GM21381 (cell line): ENCODE data around the gene TRPV2.
"Not testable (repeated sequence)": the region's sequence is repeated elsewhere in the genome, so short reads cannot be mapped to it uniquely, and the experiment has no call there.

ENCODE experiments used
- ATAC-seq: cut with Tn5 transposase; IDR thresholded peaks from one replicate; pipeline ENCODE4 v1.9.1; 2021; ENCODE audit warnings: mild to moderate bottlenecking, moderate library complexity; ENCODE audit not compliant: unreplicated experiment

Gene TRPV2

GRCh38 chr17:16435925-16436886, 20.8 kb downstream of the TRPV2 start:
- ATAC-seq: no peak

DNA sequence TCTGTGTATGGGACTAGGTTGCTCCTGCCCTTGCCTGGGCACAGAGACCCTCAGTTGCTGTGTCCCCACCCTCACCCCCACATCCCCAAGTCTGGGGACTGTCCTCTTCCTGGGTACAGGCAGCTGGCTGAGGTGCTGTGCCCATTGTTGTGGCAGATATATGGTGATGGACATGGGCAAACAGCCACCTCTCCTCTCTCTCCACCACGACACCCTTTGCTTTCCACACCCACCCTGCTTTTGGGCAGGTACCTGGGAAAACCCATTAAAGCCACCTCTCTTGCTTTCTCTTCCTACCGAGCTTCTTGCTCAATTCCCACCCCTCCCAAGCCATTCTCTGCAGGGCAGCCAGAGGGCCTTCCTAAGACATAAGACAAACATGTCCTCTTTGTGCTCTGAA, 21.7 kb downstream of the TRPV2 start:
- no peak for ATAC-seq

- ATAC-seq: no peak
Observed at GRCh38 chr17:16438173-16438556, 22.8 kb downstream of the TRPV2 start.

DNA sequence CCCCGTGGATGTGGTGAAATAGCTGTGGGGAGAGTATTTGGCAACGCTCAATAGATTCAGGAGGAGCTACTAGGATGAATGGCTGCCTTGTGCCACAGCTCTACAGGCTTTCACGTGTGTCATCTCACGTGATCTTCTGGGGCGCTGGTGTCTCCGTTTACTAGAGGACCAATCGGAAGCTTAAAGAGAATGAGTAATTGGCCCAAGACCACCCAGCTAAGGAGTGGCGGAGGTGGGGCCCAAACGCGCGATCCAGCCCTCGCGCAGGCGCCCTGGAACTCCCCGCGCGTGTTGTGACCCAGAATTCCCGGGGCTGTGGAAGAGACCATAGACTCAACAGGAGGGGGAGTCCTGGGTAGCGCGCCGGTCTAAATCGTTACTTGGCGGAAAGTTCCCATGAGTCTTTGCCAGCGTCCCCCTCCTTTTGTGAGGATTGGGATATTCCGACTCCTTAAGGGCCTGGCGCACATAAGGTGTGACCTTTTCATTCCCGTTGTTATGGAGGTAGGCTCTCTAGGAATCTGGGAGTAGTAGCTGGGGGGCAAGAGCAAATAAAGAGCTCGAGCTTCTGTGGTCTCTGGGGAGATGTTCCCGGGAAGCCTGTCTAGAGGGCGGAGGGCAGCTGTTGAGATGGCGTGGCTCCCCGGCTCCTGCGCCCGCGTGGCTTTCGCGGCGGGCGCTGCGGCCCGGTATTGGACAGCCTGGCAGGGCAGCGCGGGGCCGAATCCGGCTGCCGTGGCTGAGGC, 23.4 kb downstream of the TRPV2 start:
- peak; percentile 74 for ATAC-seq

- peak; percentile 6 for ATAC-seq
Observed at GRCh38 chr17:16439303-16439791, 24.0 kb downstream of the TRPV2 start.

DNA sequence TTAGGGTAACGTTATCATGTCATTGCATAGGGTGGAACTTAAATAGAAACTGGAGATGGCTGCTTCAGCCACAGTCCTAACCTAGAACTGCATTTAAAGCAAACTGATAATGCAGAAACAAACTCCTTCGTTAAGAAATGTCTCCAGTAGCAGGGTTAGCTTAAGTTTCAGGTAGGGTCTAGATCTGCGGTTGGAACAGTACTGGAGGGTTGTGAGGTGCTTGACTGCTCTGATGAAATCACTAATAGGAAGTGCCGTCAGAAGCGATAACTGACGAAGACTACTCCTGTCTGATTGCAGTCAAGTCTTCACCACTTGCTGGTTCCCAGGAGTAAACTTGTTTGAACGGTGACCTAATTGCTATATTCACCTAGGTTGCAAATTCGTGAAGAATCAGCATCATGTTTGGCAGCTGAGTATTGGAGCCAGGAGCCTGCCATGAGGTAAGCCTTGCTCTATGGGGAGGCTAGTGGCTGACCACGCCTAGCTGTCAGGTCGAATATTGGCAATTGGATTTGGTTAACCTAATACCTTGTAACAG, 24.5 kb downstream of the TRPV2 start:
- no peak for ATAC-seq

- ATAC-seq: not testable (repeated sequence)
Observed at GRCh38 chr17:16440354-16440753, 25.0 kb downstream of the TRPV2 start.

DNA sequence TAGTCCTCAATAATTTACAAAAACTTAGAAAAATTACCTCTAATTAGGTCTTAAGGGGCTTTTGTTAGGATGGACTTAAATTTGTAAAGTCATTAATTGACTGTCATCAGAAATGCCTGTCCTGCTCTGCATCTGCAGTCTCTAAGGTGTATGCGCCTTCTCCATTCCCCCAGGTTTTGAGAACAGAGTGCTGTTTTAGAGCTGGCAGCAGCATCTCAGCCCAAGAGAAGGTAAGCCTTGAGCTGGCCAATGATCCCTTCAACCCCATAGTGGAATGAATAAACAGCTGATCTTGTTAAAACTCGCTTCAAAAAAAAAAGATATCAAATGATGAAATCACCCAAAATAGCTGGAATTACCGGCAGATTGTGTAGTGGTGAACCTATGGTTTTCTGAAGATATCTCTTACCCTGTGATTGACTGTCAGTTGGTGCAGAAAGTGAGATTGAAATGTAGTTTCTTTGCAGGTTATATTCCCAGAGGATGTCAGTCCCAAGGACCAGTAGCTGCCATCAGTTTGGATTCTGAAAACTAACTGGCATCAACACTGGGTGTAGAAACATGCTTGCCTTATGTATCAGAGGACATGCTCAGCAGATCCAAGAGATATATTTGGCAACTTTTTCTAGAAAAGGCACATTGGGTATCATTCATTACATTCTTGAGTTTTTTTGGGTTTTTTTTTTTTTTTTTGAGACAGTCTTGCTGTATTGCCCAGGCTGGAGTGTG, 25.7 kb downstream of the TRPV2 start:
- ATAC-seq: no peak

DNA sequence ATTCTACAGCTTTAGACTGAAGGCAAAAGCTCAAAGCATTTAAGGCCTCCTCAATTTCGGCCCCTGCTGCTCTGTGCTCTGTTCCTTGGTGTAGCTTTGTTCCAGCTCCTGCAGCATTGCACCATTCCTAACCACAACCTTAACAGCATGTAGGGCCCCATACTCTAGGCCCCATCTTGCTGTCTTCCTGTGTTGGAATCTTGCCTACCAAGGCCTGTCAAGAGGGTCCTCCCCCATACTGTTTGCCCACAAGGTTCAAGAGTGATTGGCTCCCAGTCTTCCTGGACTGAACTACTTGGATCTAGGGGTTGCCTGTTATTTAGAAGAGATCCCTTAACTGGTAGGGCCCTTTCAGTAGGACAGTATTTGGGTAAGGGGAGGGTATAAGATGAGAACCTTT, 26.8 kb downstream of the TRPV2 start:
- no peak for ATAC-seq

GRCh38 chr17:16442594-16443510, 27.5 kb downstream of the TRPV2 start:
- no peak for ATAC-seq

- ATAC-seq: no peak
Observed at GRCh38 chr17:16443511-16444257, 28.3 kb downstream of the TRPV2 start.

- no peak for ATAC-seq
Observed at GRCh38 chr17:16444258-16444886, 29.0 kb downstream of the TRPV2 start.

- ATAC-seq: no peak
Observed at GRCh38 chr17:16446338-16446983, 31.1 kb downstream of the TRPV2 start.

DNA sequence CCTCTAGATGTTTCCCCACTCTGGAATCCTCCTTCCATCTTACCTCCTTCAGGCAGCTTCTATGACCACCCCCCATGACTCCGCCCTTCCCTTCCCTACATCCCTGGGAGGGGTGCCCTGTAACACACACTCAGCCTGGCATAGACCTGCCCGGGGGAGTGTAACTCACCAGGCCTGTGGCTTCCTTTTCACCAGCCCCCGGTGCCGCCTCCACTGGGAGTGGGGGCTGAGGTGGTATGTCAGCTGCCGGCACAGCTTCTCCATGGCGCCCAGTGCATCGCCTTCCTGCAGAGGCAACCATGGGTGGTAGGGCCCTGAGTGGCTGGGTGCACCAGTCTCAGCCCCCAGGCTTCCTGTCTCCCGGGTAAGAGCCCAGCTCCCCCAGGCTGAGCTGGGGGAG, 32.3 kb downstream of the TRPV2 start:
- no peak for ATAC-seq

- no peak for ATAC-seq
Observed at GRCh38 chr17:16448490-16448889, 33.1 kb downstream of the TRPV2 start.

- ATAC-seq: no peak
Observed at GRCh38 chr17:16449121-16449570, 33.8 kb downstream of the TRPV2 start.

DNA sequence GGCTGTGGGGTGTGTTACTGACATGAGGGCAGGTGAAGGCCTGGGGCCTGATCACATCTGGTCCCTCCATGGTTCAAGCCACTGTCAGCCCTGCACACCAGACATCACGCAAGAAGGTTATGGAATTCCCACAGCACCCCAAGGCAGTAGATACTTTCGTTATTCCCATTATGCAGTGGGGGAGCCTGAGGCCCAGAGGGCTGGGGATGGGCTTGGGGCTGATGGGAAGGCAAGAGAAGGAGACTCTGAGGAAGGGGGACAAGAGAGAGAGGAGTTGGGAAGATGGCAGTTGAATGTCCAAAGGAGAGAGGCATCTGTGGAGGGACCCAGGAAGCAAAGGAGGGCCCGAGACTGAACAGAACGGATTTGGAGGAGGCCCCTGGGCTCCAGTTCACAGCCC, 34.7 kb downstream of the TRPV2 start:
- no peak for ATAC-seq

DNA sequence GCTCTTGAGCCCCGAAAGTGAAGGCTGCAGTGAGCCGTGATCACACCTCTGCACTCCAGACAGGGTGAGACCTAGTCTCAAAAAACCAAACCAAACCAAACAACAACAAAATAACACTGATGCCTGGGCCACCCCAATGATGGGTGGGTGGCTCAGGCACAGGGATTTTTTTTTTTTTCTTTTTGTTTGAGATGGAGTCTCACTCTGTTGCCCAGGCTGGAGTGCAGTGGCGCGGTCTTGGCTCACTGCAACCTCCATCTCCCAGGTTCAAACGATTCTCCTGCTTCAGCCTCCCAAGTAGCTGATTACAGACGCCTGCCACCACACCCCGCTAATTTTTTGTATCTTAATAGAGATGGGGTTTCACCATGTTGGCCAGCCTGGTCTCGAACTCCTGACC, 36.9 kb downstream of the TRPV2 start:
- not testable (repeated sequence) for ATAC-seq
